Measurements from ENCODE around the gene PRKCQ.
"Not testable (repeated sequence)": the region's sequence is repeated elsewhere in the genome, so short reads cannot be mapped to it uniquely, and the experiment has no call there.

The PRKCQ gene

GRCh38 chr10:6482737-6483357 is 97.2 kb downstream of the PRKCQ start:
- no peak for DNase-seq

GRCh38 chr10:6478722-6479121 is 101.4 kb downstream of the PRKCQ start:
- DNase-seq = no peak

- DNase-seq = no peak
These were observed 103.1 kb downstream of the PRKCQ start for GRCh38 chr10:6476989-6477388.

- no peak for DNase-seq
These were observed 105.2 kb downstream of the PRKCQ start for GRCh38 chr10:6474871-6475270.

- no peak for DNase-seq
These were observed 106.1 kb downstream of the PRKCQ start for GRCh38 chr10:6473901-6474370.

- DNase-seq = no peak
These were observed 106.6 kb downstream of the PRKCQ start for GRCh38 chr10:6473430-6473829.

GRCh38 chr10:6472710-6473005 is 107.4 kb downstream of the PRKCQ start:
- DNase-seq = not testable (repeated sequence)

GRCh38 chr10:6470894-6471618 is 109.0 kb downstream of the PRKCQ start:
- DNase-seq = no peak

- no peak for DNase-seq
These were observed 110.4 kb downstream of the PRKCQ start for GRCh38 chr10:6469661-6470060.

- DNase-seq = no peak
These were observed 114.0 kb downstream of the PRKCQ start for GRCh38 chr10:6465854-6466601.

GRCh38 chr10:6465437-6465836 is 114.6 kb downstream of the PRKCQ start:
- no peak for DNase-seq

- DNase-seq = no peak
These were observed 115.1 kb downstream of the PRKCQ start for GRCh38 chr10:6464862-6465430.

GRCh38 chr10:6463366-6463765 is 116.7 kb downstream of the PRKCQ start:
- no peak for DNase-seq

GRCh38 chr10:6461961-6462360 is 118.1 kb downstream of the PRKCQ start:
- DNase-seq = no peak

- DNase-seq = no peak
These were observed 119.1 kb downstream of the PRKCQ start for GRCh38 chr10:6460861-6461409.

GRCh38 chr10:6458814-6459213 is 121.3 kb downstream of the PRKCQ start:
- DNase-seq = no peak

- no peak for DNase-seq
These were observed 122.7 kb downstream of the PRKCQ start for GRCh38 chr10:6457376-6457775.

- DNase-seq = no peak
These were observed 124.0 kb downstream of the PRKCQ start for GRCh38 chr10:6456067-6456466.

GRCh38 chr10:6455592-6455991 is 124.5 kb downstream of the PRKCQ start:
- DNase-seq = no peak

- no peak for DNase-seq
These were observed 133.4 kb downstream of the PRKCQ start for GRCh38 chr10:6446711-6447110.

GRCh38 chr10:6445671-6446316 is 134.3 kb downstream of the PRKCQ start:
- DNase-seq = no peak

GRCh38 chr10:6439875-6440274 is 140.2 kb downstream of the PRKCQ start:
- not testable (repeated sequence) for DNase-seq

- no peak for DNase-seq
These were observed 148.2 kb downstream of the PRKCQ start for GRCh38 chr10:6431861-6432260.
